GM18868 (cell line): ENCODE data around the gene DOCK4.

ENCODE experiments used
- ATAC-seq: cut with Tn5 transposase; IDR thresholded peaks from one replicate; pipeline ENCODE4 v1.9.1; 2021; ENCODE audit warnings: mild to moderate bottlenecking, moderate library complexity; ENCODE audit not compliant: unreplicated experiment

The DOCK4 gene

DNA sequence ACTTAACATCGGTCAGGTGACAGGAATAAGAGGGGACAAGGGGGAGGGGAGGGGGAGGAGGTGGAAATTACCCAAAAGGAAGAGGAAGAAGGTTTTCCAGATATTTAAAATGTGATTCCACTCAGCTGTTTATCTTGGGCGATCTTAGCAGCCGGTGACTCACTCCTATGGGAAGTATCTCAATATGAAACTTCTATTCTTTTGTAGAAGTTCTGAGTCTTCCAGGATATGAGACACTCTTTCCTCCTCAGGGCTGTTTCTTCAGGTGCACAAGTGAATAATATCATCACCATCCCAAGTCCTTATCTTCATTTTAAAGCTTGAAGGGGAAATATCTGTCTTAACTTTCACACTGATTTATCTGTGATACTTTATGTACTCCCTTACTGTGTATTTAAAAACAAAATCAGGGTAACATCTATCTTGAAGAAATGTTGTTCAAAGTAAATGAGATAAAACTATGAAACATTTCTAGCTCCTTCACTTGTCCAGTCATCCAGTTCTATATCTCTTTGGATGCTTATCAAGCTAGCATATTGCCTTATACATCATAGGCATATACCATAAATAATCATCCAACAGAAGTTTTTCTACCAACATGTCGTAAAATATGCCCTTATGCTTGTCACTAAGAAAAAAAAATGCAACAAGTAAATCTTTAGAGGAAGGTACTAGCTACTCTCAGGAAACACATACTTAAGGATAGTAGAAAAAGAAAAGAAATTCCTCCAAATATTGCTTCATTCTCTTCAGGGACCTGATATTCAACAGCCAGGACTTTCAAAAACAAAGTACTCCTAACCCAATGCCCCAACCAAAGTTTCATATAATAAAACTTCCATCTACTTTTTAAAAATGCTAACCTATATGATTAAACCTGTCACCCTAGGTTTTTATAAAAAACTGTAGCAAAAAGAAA lies 13.7 kb downstream of the DOCK4 start:
- no peak for ATAC-seq

DNA sequence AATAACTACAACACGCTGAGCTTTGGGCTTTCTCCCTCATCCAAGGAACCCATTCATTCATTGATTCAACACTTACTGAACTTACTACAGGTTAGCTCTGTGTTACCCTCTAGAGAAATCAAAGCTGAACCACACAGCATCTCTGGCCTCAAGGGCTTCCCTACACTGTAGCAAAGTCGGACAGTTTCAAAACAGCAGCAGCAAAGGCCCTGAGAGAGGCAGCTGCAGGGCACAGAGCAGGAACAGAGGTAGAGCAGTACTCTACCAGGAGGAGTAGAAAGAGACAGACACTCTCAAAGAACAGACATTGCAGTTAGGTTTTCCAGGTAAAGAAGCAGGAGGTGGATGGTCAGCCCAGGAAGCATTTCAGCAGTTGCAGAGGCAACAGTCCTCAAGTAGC lies 16.1 kb downstream of the DOCK4 start:
- no peak for ATAC-seq

DNA sequence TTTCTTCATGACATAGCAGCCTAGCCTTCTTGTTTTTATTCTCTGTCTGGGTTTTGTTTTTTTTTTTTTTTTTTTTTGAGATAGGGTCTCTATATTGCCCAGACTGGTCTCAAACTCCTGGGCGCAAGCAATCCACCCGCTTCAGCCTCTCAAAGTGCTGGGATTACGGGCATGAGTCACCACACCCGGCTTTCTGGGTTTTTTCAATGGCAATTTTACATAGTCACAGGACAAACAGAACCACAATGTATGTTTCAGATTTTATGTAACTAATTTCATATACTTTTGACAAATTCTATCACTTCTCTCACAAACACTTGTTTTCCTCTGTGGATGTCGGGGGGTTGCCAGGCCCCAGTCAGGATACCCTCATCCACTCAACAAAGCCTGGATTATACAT lies 16.5 kb downstream of the DOCK4 start:
- ATAC-seq, result no peak

DNA sequence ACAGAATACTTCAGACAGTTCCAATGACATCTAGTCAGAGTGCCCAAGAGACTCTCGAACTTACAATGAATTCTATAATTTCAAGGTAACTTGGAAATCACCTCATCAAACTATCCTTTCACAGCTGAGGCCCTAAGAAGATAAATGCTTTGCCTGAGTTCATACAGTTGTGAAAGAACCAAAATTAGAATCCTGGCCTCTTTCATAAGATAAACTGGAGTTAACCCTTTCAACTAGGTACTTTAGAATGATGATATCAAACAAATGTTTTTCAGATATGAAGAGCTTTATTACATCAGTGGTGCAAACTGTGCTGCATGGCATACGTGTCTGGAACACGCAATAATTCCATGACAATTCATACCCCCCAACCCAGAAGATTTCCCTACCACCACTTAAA lies 17.9 kb downstream of the DOCK4 start:
- no peak for ATAC-seq

DNA sequence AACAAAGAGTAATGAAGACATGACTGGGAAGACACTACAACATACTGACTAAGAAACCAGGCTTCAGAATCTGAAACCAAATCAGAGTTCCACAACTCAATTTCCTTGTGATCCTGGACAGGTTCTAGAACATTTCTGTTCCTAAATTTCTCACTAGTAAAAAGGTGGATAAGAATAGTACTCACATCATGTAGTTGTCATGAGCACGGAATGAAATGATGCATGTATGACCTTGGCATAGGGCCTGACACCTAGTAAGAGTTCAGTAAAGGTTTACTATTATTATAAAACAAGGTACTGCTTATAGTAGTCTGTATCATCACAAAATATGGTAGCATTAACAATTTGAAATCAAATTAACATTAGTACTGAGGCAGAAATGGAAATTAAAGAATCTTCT lies 19.9 kb downstream of the DOCK4 start:
- ATAC-seq, result no peak

DNA sequence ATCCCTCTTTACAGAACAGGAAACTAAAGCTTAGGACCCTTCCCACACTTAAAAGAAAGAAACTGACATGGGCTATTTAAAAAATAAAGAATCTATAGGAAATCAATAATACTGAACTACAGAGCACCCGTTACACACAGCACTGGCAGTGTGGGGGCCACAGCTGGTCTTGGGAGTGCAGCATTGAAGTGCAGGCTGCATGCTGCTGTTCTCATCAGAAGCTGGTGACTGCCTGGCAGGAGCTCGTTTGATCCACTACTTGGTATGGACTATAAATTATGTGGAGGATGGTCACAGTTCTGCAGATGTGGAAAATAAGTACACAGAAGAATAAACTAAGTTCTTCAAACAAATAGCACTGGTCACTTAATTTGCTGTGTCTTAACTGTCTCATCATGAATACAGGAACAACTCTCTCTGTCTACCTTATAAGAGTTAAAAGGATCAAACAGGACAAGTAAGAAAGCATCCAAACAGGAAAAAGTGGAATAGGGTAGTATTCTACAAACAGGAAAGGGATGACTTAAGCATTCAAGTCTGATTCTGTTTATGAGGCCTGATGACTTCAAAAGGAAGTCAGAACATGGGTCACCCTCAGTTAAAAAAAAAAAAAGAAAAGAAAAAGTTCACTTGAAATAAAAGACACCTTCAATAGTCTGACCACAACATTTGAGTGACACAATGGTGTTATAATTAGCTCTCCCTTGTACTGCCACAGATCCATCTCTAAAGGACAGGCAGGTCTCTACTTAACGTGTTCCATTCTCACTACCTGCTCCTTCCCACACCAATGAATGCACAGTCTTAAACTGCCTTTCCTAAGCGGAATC lies 21.0 kb downstream of the DOCK4 start:
- ATAC-seq, result peak; percentile 38

DNA sequence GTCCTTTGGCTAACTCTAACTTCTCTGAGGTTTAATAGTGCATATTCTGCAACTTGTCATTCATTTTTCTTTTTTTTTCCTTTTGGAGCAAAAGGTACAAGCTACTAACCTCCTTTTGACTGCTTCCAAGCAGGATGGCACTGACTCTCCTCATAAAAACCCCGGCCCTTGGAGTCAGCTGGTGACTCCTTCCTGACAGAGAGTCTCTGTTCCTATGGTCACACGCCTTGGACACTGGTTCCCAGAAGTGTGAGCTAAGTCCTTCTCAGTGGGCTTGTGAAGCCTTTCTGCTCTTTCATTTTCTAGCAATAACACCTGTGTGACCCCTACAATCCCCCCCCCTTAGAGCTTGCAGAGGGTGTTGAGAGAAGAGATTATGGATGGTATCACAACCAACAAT lies 21.7 kb downstream of the DOCK4 start:
- no peak for ATAC-seq

DNA sequence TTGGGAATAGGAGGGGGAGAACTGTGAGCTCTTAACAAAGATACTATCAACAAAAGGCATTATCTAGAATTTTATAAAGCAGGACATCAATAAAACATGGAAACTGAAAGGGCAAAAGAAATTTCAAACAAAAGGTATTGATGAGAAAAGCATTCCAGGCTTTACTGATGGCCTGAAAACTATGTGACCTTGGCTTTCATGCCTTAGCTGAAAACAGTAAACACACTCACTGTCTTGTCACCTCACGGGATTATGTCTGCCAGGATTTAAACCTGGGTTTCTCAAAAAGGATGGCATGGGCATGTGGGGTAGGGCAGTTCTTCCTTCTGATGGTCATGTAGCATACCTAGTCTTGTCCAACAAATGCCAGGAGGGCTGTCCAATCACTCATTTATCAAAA lies 22.9 kb downstream of the DOCK4 start:
- ATAC-seq, result no peak

DNA sequence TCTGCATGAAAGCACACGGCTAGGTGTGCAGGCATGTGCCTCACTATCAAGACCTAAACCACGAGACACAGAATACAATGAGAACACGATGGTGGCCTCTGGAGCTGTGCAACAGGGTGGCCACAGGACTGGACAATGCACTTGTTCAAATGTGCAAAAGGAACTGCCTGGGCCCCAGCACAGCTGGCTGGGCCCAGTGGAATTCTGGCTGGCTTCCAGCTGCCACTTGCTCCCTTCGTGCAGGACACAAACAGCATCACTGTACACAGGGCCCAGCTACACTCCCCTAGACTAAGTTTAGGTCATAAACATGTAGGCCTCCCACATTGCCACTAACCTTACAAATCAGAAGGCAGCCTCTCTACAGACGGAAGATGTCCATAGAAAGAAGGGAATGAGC lies 23.4 kb downstream of the DOCK4 start:
- no peak for ATAC-seq

DNA sequence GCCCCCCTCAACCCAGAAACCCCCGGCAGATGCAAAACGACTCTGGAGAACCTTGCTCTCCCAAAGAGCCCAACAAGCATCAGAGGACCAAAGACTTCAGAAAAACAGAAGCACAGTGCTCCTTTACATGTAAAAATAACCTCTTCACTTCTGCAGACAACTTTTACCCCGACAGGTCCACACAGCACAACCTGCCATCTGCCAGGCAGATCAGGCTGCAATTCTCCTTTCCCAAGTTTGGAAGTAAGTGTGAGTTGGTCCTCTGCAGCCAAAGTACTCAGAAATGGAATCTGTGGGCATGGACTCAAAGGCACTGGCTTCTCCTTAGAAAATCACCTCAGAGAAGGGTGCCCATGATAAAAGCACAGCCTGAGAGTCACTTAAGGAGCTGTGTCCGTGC lies 26.0 kb downstream of the DOCK4 start:
- no peak for ATAC-seq

DNA sequence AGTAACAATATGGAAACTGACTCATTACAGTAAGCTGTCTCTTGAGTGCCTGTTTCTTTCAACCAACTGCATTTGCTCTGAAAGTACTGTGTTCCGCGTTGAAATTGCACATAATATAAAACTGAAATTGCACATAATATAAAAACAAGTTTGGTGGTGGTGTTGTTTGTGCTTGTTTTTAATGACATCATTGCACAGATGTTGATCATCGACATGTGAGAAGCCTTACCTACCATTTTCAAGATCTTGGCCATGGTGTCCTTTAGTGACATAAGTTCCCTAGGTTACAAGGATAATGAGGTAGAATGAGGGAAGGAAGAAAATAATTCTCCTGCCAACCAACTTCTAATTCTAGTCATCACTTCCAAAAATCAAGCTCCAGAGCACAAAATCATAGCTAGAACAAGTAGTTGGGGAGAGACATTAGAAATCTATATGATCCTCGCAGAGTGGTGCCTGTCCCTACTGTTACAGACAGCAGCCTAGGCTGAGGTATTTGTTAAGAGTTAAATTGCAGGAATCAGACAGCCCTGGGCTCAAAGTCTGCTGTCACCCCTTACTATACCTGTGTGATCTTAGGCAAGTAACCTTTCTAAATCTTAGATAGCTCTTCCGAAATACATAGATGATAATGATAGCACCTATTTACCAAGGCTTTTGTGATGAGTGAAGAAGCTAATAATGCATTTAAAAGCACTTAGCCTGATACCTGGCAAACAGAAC lies 29.3 kb downstream of the DOCK4 start:
- no peak for ATAC-seq

DNA sequence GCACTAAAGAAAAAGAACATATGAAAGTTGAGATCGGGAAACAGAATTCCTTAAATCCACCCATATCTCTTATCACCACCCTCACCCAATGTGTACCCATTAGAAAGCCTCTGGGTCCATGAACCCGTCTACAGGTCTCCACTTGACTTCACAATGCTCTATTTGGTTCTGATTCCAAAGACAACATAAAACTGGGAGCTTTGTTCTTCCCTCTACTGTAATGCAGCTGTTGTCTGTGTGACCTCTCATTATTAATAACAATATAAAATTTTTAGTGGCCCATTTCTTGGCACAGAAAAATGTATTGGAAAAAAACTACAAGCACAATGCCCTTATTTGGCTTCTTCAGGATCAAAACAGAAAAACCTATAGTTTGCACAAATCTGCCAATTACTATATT lies 30.0 kb downstream of the DOCK4 start:
- ATAC-seq, result no peak

DNA sequence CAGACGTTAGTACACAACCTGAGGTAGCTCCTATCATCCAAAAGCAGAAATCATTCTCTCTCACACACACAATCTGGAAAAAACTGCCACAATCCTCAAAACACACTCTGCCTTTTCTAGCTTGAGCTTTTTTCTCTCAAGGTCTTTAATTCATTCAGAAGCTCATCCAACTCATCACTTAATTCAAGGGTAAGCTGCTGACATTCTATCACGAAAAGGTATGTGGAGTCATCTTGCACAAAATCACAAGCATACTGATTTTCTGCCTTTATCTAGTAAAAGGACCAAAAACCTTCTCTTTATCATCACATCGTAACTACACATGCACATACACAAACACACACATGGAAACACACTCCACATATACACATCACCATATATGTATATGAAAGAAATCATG lies 32.0 kb downstream of the DOCK4 start:
- ATAC-seq, result no peak

DNA sequence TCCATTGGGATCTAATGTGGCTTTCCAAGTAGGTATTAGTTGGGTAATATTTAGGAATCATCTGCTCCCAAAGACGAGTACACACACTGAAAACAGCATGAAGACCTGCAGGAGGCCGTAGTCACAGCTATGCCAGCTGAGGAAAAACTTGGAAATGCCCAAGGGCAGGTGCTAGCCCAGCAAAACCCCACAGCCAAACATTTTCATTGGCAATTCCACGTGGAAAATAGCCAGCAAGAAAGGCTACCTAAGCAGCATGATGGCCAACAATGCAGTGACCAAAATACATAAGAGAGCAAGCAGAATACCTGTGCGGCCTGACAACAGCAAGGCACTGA lies 32.7 kb downstream of the DOCK4 start:
- no peak for ATAC-seq

DNA sequence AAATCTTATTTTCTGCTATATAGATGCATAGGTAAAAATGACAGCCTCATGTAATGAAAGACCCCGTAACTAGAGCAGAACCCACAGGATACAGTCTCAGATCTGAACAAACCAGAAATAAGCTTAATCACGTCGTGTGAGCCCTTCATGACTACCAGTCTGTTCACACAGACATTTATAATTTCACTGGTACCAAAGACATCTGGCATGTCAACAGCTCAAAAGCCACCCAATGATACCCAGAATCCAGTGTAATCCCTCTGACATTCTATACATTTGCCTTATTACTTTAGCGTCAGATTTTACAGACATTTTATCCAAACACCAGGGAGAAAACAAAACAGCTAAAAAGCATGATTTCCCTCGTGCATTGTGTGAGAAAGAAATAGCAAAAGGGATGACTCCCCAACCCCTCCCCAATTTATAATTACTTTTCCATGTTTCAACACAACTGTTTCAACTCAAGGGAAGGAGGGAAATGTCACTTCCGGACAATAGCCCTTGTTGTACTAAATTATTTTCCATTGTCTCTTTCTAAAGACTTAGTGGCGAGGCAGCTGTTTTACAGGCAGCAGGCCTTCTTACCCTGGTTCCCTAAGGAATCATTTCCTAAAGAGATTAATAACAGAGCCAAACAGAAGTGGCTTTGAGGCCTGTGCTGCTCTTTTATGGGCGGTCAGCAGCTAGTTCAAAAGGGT lies 33.2 kb downstream of the DOCK4 start:
- no peak for ATAC-seq

DNA sequence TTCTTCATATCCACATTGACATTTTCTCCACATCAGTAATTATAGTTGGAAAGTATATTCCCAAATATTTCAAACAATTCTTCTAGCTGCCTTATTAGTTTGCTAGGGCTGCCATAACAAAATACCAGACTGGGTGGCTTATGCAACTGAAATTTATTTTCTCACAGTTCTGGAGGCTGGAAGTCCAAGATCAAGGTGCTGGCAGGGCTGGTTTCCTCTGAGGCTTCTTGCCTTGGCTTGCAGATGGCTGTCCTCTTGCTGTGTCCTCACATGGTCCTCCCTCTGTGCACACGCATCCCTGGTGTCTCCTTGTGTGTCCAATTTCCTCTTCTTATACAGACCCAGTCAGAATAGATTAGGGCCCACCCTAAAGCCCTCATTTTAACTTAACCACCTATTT lies 34.5 kb downstream of the DOCK4 start:
- no peak for ATAC-seq

DNA sequence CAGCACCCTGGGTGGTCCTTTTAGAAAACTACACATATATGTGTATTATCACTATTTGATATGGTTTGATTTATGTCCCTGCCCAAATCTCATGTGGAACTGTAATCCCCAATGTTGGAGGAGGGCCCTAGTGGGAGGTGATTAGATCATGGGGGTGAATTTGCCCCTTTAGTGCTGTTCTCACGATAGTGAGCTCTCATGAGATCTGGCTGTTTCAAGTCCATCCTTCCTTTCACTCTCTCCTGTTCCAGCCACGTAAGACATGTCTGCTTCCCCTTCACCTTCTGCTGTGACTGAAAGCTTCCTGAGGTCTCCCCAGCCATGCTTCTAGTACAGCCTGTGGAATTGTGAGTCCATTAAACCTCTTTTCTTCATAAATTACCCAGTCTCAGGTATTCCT lies 37.3 kb downstream of the DOCK4 start:
- no peak for ATAC-seq

DNA sequence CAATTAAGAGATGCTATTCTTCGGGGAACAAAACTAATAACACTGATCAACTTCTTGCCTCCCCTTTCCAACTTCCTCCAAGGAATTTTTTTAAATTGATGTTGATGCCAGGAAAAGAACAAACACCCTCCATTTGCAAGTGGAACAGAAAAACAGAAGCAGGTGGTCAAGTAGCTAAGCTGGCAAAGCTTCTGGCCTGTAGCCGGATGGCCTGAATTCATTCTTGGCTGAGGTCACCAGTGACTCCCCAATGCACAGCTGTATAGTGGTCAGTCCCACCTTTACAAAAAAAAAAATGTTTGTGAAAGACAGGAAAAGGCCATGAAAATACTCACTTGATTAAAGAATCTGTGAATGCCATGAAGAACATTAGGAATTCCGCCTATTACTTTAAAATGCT lies 39.1 kb downstream of the DOCK4 start:
- no peak for ATAC-seq

DNA sequence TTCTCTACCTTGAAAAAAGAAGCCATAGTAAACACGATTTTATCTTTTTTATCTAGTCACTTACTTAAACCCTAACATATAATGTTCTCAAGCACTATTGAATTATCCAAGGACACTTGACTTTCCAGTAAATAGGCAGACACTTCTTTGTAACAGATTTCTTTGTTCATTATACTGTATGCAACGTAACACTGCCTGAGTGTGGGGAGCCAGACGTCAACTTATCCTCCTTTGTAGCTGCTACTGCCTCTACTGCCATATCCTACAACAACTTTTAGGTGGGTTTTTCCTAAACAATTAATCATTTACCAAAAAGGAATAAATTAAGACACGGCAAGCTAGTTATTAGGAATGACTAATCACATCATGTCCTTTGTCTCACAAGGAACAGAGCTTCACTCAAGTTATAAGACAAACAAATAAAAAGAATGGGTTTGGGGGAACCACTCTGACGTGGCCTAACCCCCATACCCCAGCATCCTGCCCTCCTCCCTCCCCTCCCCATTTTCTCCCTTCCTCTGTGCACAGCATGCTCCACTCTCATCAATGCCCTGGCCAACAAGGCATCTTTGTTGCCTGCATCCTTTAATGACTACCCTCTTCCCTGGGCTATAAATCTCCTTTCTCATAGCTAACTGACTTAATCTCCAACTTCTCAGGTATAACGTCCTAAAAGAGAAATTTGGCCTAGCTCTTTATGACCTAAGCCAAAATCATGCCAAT lies 43.3 kb downstream of the DOCK4 start:
- ATAC-seq, result no peak

DNA sequence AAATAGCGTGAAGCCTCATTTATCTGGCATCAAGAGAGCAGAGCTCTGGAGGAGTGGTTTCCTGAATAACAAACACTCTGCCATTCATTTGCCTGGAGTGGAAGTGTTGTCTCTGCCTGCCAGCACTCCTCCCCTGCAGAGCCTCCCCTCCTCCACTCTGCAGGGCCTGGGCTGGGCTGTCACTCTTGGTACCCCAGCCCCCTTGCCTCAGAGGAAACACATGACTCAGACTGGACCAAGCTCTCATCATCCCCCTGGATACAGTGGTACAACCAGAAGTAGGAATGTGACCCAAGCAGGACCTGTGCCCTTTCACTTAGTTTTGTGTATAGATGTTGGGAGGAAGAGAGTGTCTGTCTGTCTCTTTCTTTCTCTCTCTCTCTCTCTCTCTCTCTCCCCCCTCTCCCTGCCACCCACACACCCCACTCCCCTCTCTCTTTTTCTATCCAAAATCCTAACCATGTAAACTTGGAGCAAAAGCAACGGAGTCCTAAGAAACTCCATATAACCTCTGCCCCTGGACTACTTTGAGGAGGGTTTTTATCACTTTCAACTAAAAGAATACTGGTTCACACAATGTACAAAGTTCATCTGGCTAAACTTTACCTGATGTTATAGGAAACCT lies 43.9 kb downstream of the DOCK4 start:
- ATAC-seq, result no peak
